OCI-LY1 (cell line): ENCODE data around the gene NKAIN2.

Experiments used
- H2AFZ ChIP-seq: fragments of 200-600 bp; sonication (generic), shearing (Covaris generic); 2 replicates; pipeline ENCODE4 v1.6.0; 2014; ENCODE audit warnings: antibody characterized with exemption, mild to moderate bottlenecking, low read length
- H3F3A ChIP-seq: fragments of 200-600 bp; sonication (generic), shearing (Covaris generic); 2 replicates; pipeline ENCODE4 v1.6.0; 2014; ENCODE audit warnings: mild to moderate bottlenecking, antibody characterized with exemption, low read length, moderate library complexity; ENCODE audit not compliant: insufficient read depth
- H3K27ac ChIP-seq: fragments of 200-600 bp; sonication (generic); 2 replicates; pipeline ENCODE4 v1.5.1; 2014; ENCODE audit warnings: low read length, mixed run types, mild to moderate bottlenecking, low read depth; ENCODE audit not compliant: poor library complexity, severe bottlenecking
- H3K27me3 ChIP-seq: fragments of 200-600 bp; sonication (generic); 2 replicates; pipeline ENCODE4 v1.6.0; 2014; ENCODE audit warnings: antibody characterized with exemption, mild to moderate bottlenecking, low read length, moderate library complexity; ENCODE audit not compliant: insufficient read depth
- H3K36me3 ChIP-seq: fragments of 200-600 bp; sonication (generic); 2 replicates; pipeline ENCODE4 v1.6.1; 2014; ENCODE audit warnings: mild to moderate bottlenecking, antibody characterized with exemption, low read length, moderate library complexity, mixed read lengths; ENCODE audit not compliant: insufficient read depth
- H3K4me1 ChIP-seq: fragments of 200-600 bp; sonication (generic); 2 replicates; pipeline ENCODE4 v1.5.1; 2014; ENCODE audit warnings: mild to moderate bottlenecking, low read length, moderate library complexity; ENCODE audit not compliant: insufficient read depth, severe bottlenecking
- H3K4me2 ChIP-seq: fragments of 200-600 bp; sonication (generic), shearing (Covaris generic); 2 replicates; pipeline ENCODE4 v1.6.1; 2014; ENCODE audit warnings: low read length
- H3K4me3 ChIP-seq: fragments of 200-600 bp; sonication (generic); 2 replicates; pipeline ENCODE4 v1.5.1; 2014; ENCODE audit warnings: low read length, low read depth, mild to moderate bottlenecking, mixed read lengths; ENCODE audit not compliant: poor library complexity, severe bottlenecking
- H3K79me2 ChIP-seq: fragments of 200-600 bp; shearing (Covaris generic); 2 replicates; pipeline ENCODE4 v1.6.1; 2016; ENCODE audit warnings: mixed run types, low read length, mixed read lengths; ENCODE audit not compliant: insufficient read depth
- H3K9ac ChIP-seq: fragments of 200-600 bp; sonication (generic), shearing (Covaris generic); 2 replicates; pipeline ENCODE4 v1.6.1; 2014; ENCODE audit warnings: mild to moderate bottlenecking, low read length, mixed read lengths
- H3K9me2 ChIP-seq: fragments of 200-600 bp; sonication (generic), shearing (Covaris generic); 2 replicates; pipeline ENCODE4 v1.6.1; 2014; ENCODE audit warnings: low read depth, mild to moderate bottlenecking, low read length, mixed read lengths
- H3K9me3 ChIP-seq: fragments of 200-600 bp; shearing (Covaris generic); 2 replicates; pipeline ENCODE4 v1.6.1; 2014; ENCODE audit warnings: low read length, mixed read lengths
- H4K20me1 ChIP-seq: fragments of 200-600 bp; sonication (generic), shearing (Covaris generic); 2 replicates; pipeline ENCODE4 v1.6.0; 2016; ENCODE audit warnings: mild to moderate bottlenecking, low read length; ENCODE audit not compliant: insufficient read depth
- CTCF ChIP-seq: fragments of 200-600 bp; sonication (generic), shearing (Covaris generic); IDR thresholded peaks from 2 replicates; pipeline ENCODE4 v1.5.1; 2017; ENCODE audit warnings: mild to moderate bottlenecking, antibody characterized with exemption, low read length, moderate library complexity, mixed read lengths
- EZH2 ChIP-seq: fragments of 200-600 bp; sonication (generic), shearing (Covaris generic); IDR thresholded peaks from 2 replicates; pipeline ENCODE4 v1.8.0; 2017; ENCODE audit warnings: borderline replicate concordance, mixed run types, mild to moderate bottlenecking, antibody characterized with exemption, low read length, moderate library complexity, mixed read lengths

The NKAIN2 gene

DNA sequence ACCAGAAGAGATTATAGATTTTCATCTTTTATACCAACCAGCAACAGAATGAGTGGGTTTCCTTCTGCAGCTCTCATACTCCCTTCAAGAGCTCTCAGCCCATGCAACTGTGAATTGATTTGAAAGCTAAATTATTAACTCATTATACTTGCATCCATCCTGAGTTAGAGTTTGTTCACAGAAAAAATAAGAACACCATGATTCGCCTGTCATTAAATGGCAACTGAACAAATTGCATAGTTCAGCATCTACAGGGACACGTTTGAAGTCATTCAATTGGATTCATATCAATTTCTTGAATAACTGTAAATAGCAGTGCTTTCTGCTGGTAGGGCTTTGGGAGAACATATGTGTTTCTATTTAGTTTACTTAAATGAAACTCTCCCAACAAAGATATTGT, 65.7 kb downstream of the NKAIN2 start:
- H4K20me1 ChIP-seq, result no peaks in the 10 kb centered on the region
- H3K27me3 ChIP-seq, result no peaks in the 10 kb centered on the region
- no peak for TF ChIP-seq CTCF
- TF ChIP-seq EZH2, result no peak
- no peaks in the 10 kb centered on the region for H3K4me1 ChIP-seq
- no peak overlapping the region for H3K4me2 ChIP-seq
- no peaks in the 10 kb centered on the region for H3K9me3 ChIP-seq
- no peak overlapping the region for H3K9ac ChIP-seq
- H3K27ac ChIP-seq, result no peak overlapping the region
- no peak overlapping the region for H2AFZ ChIP-seq
- H3K9me2 ChIP-seq, result no peaks in the 10 kb centered on the region
- no peaks in the 10 kb centered on the region for H3K36me3 ChIP-seq
- H3F3A ChIP-seq, result no peaks in the 10 kb centered on the region
- H3K4me3 ChIP-seq, result no peak overlapping the region
- no peaks in the 10 kb centered on the region for H3K79me2 ChIP-seq

DNA sequence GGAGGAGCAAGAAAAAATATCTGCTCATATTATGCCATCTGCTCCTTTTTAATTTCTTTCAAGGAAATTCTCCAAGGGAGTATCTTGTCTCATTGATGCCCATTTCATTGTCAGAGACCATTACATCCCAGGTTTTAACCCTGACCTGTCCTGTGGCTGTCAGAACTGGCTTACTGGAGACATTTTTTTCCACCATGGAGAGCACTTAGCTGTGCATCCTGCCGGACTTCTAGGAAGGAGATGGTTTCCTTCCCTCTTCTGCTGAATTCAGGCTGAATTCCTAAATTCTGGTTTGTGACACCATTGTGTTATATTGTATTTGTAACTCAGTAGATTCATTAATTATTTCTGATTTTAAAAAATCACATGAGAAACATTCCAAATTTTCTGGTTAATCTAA, 70.3 kb downstream of the NKAIN2 start:
- Histone ChIP-seq H3K9me3 (no peaks in the 10 kb centered on the region), H4K20me1 (no peaks in the 10 kb centered on the region), H3K27ac (no peak overlapping the region), H3K27me3 (no peaks in the 10 kb centered on the region), H3K4me1 (no peaks in the 10 kb centered on the region), H3K4me3 (no peak overlapping the region), H3K36me3 (no peaks in the 10 kb centered on the region), H2AFZ (no peak overlapping the region), H3F3A (no peaks in the 10 kb centered on the region), H3K9me2 (no peaks in the 10 kb centered on the region), H3K9ac (no peak overlapping the region), H3K4me2 (no peak overlapping the region), H3K79me2 (no peaks in the 10 kb centered on the region)
- no peak for TF ChIP-seq EZH2
- no peak for TF ChIP-seq CTCF

DNA sequence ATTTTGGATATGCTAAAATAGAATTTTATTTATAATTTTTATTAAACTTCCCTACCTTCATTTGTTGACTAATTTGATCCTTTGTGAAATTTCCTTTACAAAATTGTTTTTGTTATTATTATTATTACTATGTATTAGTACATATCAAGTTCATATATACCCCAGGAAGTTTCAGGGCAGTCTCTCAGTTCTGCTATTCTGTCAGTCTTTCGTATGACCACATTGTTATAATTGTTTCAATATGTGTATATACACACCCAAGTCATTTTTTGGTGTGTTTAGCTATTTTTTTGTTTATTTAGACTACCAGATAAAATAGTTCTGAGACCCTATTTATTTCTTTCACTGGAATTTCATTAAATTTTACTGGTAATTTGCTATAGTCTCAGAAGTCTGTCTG, 72.1 kb downstream of the NKAIN2 start:
- Histone ChIP-seq H3K9me2 (no peaks in the 10 kb centered on the region), H3K9me3 (no peaks in the 10 kb centered on the region), H2AFZ (no peak overlapping the region), H3K27ac (no peak overlapping the region), H3K79me2 (no peaks in the 10 kb centered on the region), H3K27me3 (no peaks in the 10 kb centered on the region), H3F3A (no peaks in the 10 kb centered on the region), H3K4me2 (no peak overlapping the region), H3K36me3 (no peaks in the 10 kb centered on the region), H3K4me1 (no peaks in the 10 kb centered on the region), H4K20me1 (no peaks in the 10 kb centered on the region), H3K9ac (no peak overlapping the region), H3K4me3 (no peak overlapping the region)
- TF ChIP-seq CTCF, result no peak
- no peak for TF ChIP-seq EZH2
